ENCODE data around the gene MINDY4.

- TF ChIP-seq CTCF (conservative IDR thresholded peaks at IDR 0.05; ENCODE audit: low read depth, low read length) (no peak), RAD21 (IDR thresholded peaks at IDR 0.05; ENCODE audit: low read length) (no peak), CEBPB (IDR thresholded peaks at IDR 0.05; ENCODE audit: low read depth, low read length) (no peak), POLR2A (IDR thresholded peaks at IDR 0.05; ENCODE audit: low read depth, low read length) (no peak), SMC3 (IDR thresholded peaks at IDR 0.05; ENCODE audit: low read depth, low read length) (no peak), MAFK (IDR thresholded peaks at IDR 0.05; ENCODE audit: low read depth, low read length) (no peak), USF2 (IDR thresholded peaks at IDR 0.05; ENCODE audit: low read depth, low read length) (no peak), MXI1 (IDR thresholded peaks at IDR 0.05; ENCODE audit: borderline replicate concordance, low read depth, low read length) (no peak), MAZ (IDR thresholded peaks at IDR 0.05; ENCODE audit: borderline replicate concordance, low read depth, low read length) (no peak), RFX5 (IDR thresholded peaks at IDR 0.05; ENCODE audit: low read depth, low read length) (no peak), RCOR1 (IDR thresholded peaks at IDR 0.05; ENCODE audit: insufficient replicate concordance, low read length) (no peak), BHLHE40 (IDR thresholded peaks at IDR 0.05; ENCODE audit: low read depth, low read length) (no peak), ELK1 (IDR thresholded peaks at IDR 0.05; ENCODE audit: borderline replicate concordance, low read depth, low read length) (no peak), FOS (IDR thresholded peaks at IDR 0.05; ENCODE audit: low read depth, low read length) (no peak)
Observed at GRCh38 chr7:30936650-30937245, 165.5 kb downstream of the MINDY4 start.

All from IMR-90 (cell line).